H9 (cell line): Measurements from ENCODE around the gene WSCD1. TPM values are rescaled to one million over a fixed set of nuclear protein-coding genes. Genes with fewer than 3 reads are reported as not detected.

Source experiments
- DNase-seq: peaks from one replicate; pipeline ENCODE4 v3.0.0-alpha.2; 2017
- H2AFZ ChIP-seq: one replicate; pipeline ENCODE4 v1.6.1; 2013; ENCODE audit warnings: mild to moderate bottlenecking, low read length, control low read depth, moderate library complexity
- H2AK5ac ChIP-seq: 2 replicates; pipeline ENCODE4 v1.6.1; 2013; ENCODE audit warnings: low read length, control low read depth, mixed read lengths; ENCODE audit not compliant: insufficient read length
- H2BK120ac ChIP-seq: one replicate; pipeline ENCODE4 v1.6.1; 2013; ENCODE audit warnings: low read depth, mild to moderate bottlenecking, low read length, control low read depth, inconsistent platforms; ENCODE audit not compliant: poor library complexity, severe bottlenecking
- H2BK12ac ChIP-seq: 2 replicates; pipeline ENCODE4 v1.6.1; 2013; ENCODE audit warnings: low read length, control low read depth, mixed read lengths, low read depth; ENCODE audit not compliant: insufficient read length
- H2BK15ac ChIP-seq: 2 replicates; pipeline ENCODE4 v1.6.1; 2013; ENCODE audit warnings: low read depth, low read length, control low read depth
- H2BK20ac ChIP-seq: one replicate; pipeline ENCODE4 v1.6.1; 2013; ENCODE audit warnings: low read depth, mild to moderate bottlenecking, low read length, control low read depth, inconsistent platforms; ENCODE audit not compliant: poor library complexity, severe bottlenecking
- H2BK5ac ChIP-seq: 2 replicates; pipeline ENCODE4 v1.6.1; 2013; ENCODE audit warnings: low read length, control low read depth, mixed read lengths; ENCODE audit not compliant: insufficient read length
- H3K14ac ChIP-seq: 2 replicates; pipeline ENCODE4 v1.6.1; 2013; ENCODE audit warnings: low read length, control low read depth; ENCODE audit not compliant: insufficient read depth
- H3K18ac ChIP-seq: 2 replicates; pipeline ENCODE4 v1.6.1; 2013; ENCODE audit warnings: low read depth, mild to moderate bottlenecking, mixed read lengths, low read length, control low read depth; ENCODE audit not compliant: insufficient read length
- H3K23ac ChIP-seq: 2 replicates; pipeline ENCODE4 v1.6.1; 2013; ENCODE audit warnings: low read length, control low read depth, mixed read lengths, low read depth; ENCODE audit not compliant: insufficient read length
- H3K23me2 ChIP-seq: 2 replicates; pipeline ENCODE4 v1.6.1; 2013; ENCODE audit warnings: low read depth, mild to moderate bottlenecking, mixed read lengths, low read length, control low read depth; ENCODE audit not compliant: insufficient read length, poor library complexity, severe bottlenecking
- H3K27ac ChIP-seq: 2 replicates; pipeline ENCODE4 v1.5.1; 2013; ENCODE audit warnings: low read length, control low read depth, mixed read lengths, low read depth; ENCODE audit not compliant: insufficient read length
- H3K27me3 ChIP-seq: 2 replicates; pipeline ENCODE4 v1.6.1; 2013; ENCODE audit warnings: low read length, control low read depth, inconsistent platforms; ENCODE audit not compliant: insufficient read depth
- H3K4ac ChIP-seq: 2 replicates; pipeline ENCODE4 v1.6.1; 2013; ENCODE audit warnings: low read depth, mild to moderate bottlenecking, control low read depth, inconsistent platforms, low read length, moderate library complexity
- H3K4me1 ChIP-seq: 2 replicates; pipeline ENCODE4 v1.6.1; 2013; ENCODE audit warnings: low read length, control low read depth, inconsistent platforms; ENCODE audit not compliant: insufficient read depth
- H3K4me2 ChIP-seq: 2 replicates; pipeline ENCODE4 v1.6.1; 2013; ENCODE audit warnings: low read length, control low read depth, mixed read lengths; ENCODE audit not compliant: insufficient read length, insufficient read depth
- H3K56ac ChIP-seq: 2 replicates; pipeline ENCODE4 v1.6.1; 2013; ENCODE audit warnings: low read depth, mild to moderate bottlenecking, mixed read lengths, low read length, control low read depth; ENCODE audit not compliant: insufficient read length
- H3K79me1 ChIP-seq: 2 replicates; pipeline ENCODE4 v1.6.1; 2013; ENCODE audit warnings: low read depth, mild to moderate bottlenecking, moderate library complexity, low read length, control low read depth, inconsistent platforms; ENCODE audit not compliant: insufficient read depth, poor library complexity, severe bottlenecking
- H3K79me2 ChIP-seq: 2 replicates; pipeline ENCODE4 v1.6.1; 2013; ENCODE audit warnings: low read length, control low read depth, inconsistent platforms; ENCODE audit not compliant: insufficient read depth
- H3K9ac ChIP-seq: 2 replicates; pipeline ENCODE4 v1.6.1; 2013; ENCODE audit warnings: low read length, control low read depth, mixed read lengths; ENCODE audit not compliant: insufficient read length; ENCODE audit errors: extremely low read depth
- H3K9me3 ChIP-seq: one replicate; pipeline ENCODE4 v1.6.1; 2013; ENCODE audit warnings: low read depth, low read length, inconsistent platforms; ENCODE audit not compliant: control insufficient read depth
- H3T11ph ChIP-seq: one replicate; pipeline ENCODE4 v1.6.1; 2013; ENCODE audit warnings: mild to moderate bottlenecking, low read length, control low read depth, inconsistent platforms
- H4K20me1 ChIP-seq: one replicate; pipeline ENCODE4 v1.6.1; 2013; ENCODE audit not compliant: control insufficient read depth, insufficient read length, insufficient read depth
- H4K5ac ChIP-seq: 2 replicates; pipeline ENCODE4 v1.6.1; 2013; ENCODE audit warnings: low read depth, mild to moderate bottlenecking, mixed read lengths, low read length, control low read depth; ENCODE audit not compliant: insufficient read length
- H4K8ac ChIP-seq: replicated peaks from 2 replicates; pipeline ENCODE4 v1.6.1; 2013; ENCODE audit warnings: low read length, control low read depth, mixed read lengths, low read depth; ENCODE audit not compliant: insufficient read length
- H4K91ac ChIP-seq: 2 replicates; pipeline ENCODE4 v1.6.1; 2013; ENCODE audit warnings: low read depth, mild to moderate bottlenecking, moderate library complexity, mixed read lengths, low read length, control low read depth; ENCODE audit not compliant: insufficient read length
- H3K27ac Mint-ChIP-seq, 3 experiments: 2 replicates in 2 of 3; 3 replicates in 1 of 3; pipeline ENCODE4 v1.8.0; 2020 to 2021; ENCODE audit warnings: mixed read lengths in 3 of 3, mild to moderate bottlenecking in 1 of 3, moderate library complexity in 1 of 3
- H3K27me3 Mint-ChIP-seq: 2 replicates; pipeline ENCODE4 v1.8.0; 2021; ENCODE audit warnings: low read depth, mild to moderate bottlenecking, moderate library complexity, mixed read lengths
- H3K36me3 Mint-ChIP-seq, 3 experiments: 2 replicates in 2 of 3; 3 replicates in 1 of 3; pipeline ENCODE4 v1.8.0; 2020 to 2021; ENCODE audit warnings: low read depth in 3 of 3, mixed read lengths in 3 of 3; ENCODE audit not compliant: insufficient read depth in 1 of 3
- H3K4me1 Mint-ChIP-seq, 2 experiments: 2 replicates each; pipeline ENCODE4 v1.8.0; 2020; ENCODE audit warnings: mixed read lengths in 2 of 2
- H3K4me3 Mint-ChIP-seq, 2 experiments: 2 replicates in 1 of 2; 3 replicates in 1 of 2; pipeline ENCODE4 v1.8.0; 2020 to 2021; ENCODE audit warnings: mild to moderate bottlenecking in 2 of 2, mixed read lengths in 2 of 2, moderate library complexity in 1 of 2
- H3K9me3 Mint-ChIP-seq, 2 experiments: 2 replicates in 1 of 2; 3 replicates in 1 of 2; pipeline ENCODE4 v1.8.0; 2020; ENCODE audit warnings: mild to moderate bottlenecking in 2 of 2, mixed read lengths in 2 of 2, moderate library complexity in 1 of 2
- WGBS: extraction: QIAGEN DNeasy Blood & Tissue Kit; methylation state at CpG from one replicate; pipeline ENCODE4 v1.1.7; 2013; ENCODE audit warnings: missing lambda C conversion rate, low lambda C conversion rate, mixed read lengths; ENCODE audit not compliant: insufficient read length; ENCODE audit errors: extremely low coverage; 5-methylcytosine and 5-hydroxymethylcytosine counted together
- total RNA-seq: library from RNA; stranded (reverse); gene quantifications from 2 replicates; pipeline ENCODE4 v1.2.1, GENCODE V29; 2021
- TF ChIP-seq, protein P1 (sequence below): fragments of 200-600 bp; sonication (generic); conservative IDR thresholded peaks from 3 replicates; pipeline ENCODE4 v1.8.0; 2021; ENCODE audit warnings: antibody characterized with exemption, mild to moderate bottlenecking

WSCD1 gene
- total RNA-seq, 1 experiment from 2014 or later, result 33.6 TPM

DNA sequence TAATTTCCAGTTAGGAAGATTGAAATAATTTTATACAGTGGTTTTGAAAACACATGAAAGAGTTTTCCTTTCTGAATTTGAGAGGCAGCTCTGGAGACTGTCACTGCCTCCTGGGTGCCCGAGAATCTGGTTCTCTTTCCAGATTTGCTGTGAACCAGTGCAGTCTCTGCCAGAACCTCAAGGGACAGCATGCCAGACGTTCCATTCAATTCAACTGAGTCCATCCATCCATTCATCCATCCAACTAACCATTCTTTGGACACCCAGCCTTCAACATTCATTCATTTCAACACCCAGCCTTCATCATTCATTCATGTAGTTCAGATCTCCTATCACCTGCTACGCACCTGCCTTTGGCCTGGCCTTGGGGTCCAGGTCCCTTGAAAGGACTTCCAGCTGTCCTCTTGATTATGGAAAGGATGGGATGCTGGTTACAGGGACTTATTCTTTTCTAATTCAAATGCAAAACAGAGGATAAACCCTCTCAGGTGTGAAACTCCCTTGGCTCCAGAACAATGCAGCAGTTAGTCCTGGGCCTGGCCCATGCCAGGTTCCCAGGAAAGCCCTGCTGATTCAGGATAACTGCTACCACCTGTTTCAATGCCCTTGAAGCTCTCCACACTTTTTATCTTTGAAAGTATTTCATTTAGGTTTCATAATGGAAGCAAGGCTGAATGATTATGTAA is 68.7 kb downstream of the WSCD1 start:
- H3K36me3 Mint-ChIP-seq, result no peaks in the 10 kb centered on the region
- H2BK120ac ChIP-seq, result no peak overlapping the region
- WGBS, result no CpG with 5 or more reads among the region's 3 CpGs
- no peak overlapping the region for H2BK5ac ChIP-seq
- H3K4me1 Mint-ChIP-seq, result peaks cover 34 to 38% of the 10 kb centered on the region in 2 experiments
- H3K27me3 Mint-ChIP-seq, result peaks cover 2% of the 10 kb centered on the region; the same call in 1 of the 2 replicates
- H3K27ac Mint-ChIP-seq, result peak overlapping the region in 2 of 3 experiments; percentile 80 to 88; a peak in 5 of 7 replicates
- H4K5ac ChIP-seq, result no peak overlapping the region
- H4K20me1 ChIP-seq, result no peaks in the 10 kb centered on the region
- H3K9me3 ChIP-seq, result no peaks in the 10 kb centered on the region
- H3K9ac ChIP-seq, result no peak overlapping the region
- peak; percentile 81 for DNase-seq
- H4K91ac ChIP-seq, result no peak overlapping the region
- no peak overlapping the region for H3K27ac ChIP-seq
- TF ChIP-seq, protein P1, sequence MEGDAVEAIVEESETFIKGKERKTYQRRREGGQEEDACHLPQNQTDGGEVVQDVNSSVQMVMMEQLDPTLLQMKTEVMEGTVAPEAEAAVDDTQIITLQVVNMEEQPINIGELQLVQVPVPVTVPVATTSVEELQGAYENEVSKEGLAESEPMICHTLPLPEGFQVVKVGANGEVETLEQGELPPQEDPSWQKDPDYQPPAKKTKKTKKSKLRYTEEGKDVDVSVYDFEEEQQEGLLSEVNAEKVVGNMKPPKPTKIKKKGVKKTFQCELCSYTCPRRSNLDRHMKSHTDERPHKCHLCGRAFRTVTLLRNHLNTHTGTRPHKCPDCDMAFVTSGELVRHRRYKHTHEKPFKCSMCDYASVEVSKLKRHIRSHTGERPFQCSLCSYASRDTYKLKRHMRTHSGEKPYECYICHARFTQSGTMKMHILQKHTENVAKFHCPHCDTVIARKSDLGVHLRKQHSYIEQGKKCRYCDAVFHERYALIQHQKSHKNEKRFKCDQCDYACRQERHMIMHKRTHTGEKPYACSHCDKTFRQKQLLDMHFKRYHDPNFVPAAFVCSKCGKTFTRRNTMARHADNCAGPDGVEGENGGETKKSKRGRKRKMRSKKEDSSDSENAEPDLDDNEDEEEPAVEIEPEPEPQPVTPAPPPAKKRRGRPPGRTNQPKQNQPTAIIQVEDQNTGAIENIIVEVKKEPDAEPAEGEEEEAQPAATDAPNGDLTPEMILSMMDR, result no peak
- no peaks in the 10 kb centered on the region for H3K23me2 ChIP-seq
- H3K23ac ChIP-seq, result no peak overlapping the region
- H4K8ac ChIP-seq, result no peak overlapping the region
- H3K18ac ChIP-seq, result no peak overlapping the region
- H3K79me1 ChIP-seq, result no peaks in the 10 kb centered on the region
- H3K4me1 ChIP-seq, result peaks cover 16% of the 10 kb centered on the region; the same call in 1 of the 2 replicates
- H2AK5ac ChIP-seq, result no peak overlapping the region
- H3K27me3 ChIP-seq, result no peaks in the 10 kb centered on the region
- H2BK20ac ChIP-seq, result no peak overlapping the region
- peak overlapping the region in 1 of 2 experiments; percentile 0; a peak in 1 of 5 replicates for H3K4me3 Mint-ChIP-seq
- H3K14ac ChIP-seq, result no peak overlapping the region
- H3K4ac ChIP-seq, result no peak overlapping the region
- no peak overlapping the region for H2AFZ ChIP-seq
- no peak overlapping the region for H2BK12ac ChIP-seq
- peaks cover 2 to 3% of the 10 kb centered on the region in 2 experiments; a peak in 2 of 5 replicates for H3K9me3 Mint-ChIP-seq
- no peak overlapping the region for H3K56ac ChIP-seq
- no peak overlapping the region for H3T11ph ChIP-seq
- H3K79me2 ChIP-seq, result no peaks in the 10 kb centered on the region
- H2BK15ac ChIP-seq, result no peak overlapping the region
- no peak overlapping the region for H3K4me2 ChIP-seq
